GM12878 (cell line): ENCODE data around the gene TSPAN15.

Experiments
- POLR2A ChIP-seq: IDR thresholded peaks from 2 replicates; pipeline ENCODE4 v1.6.1; 2011; ENCODE audit warnings: low read depth, mild to moderate bottlenecking, low read length
- SRF ChIP-seq, 2 experiments: IDR thresholded peaks; 2 replicates each; pipeline ENCODE4 v1.6.1; 2011; ENCODE audit warnings: low read depth in 2 of 2, low read length in 2 of 2, mild to moderate bottlenecking in 1 of 2, moderate library complexity in 1 of 2

DNA sequence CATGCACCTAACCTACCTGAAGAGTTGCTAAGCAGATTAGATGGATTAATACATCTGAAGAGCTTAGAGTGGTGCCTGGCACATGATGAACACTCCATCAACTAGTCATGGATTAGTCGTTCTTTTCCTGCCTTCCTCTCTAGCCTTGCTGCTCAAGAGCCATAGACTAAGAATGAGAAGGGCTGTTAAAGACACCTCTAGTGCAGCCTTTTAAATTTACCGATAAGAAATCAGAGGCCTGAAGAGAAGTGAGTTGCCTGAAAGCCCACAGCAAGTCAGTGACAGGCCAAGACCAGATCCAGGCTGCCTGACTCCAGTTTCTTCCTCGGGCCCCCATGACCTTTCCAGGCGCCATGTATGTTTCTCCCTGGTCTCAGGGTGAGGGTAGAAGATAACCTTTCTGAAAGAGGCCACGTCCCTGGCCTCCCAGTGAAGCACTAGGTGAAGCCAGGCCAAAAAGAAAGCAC, 6.5 kb downstream of the TSPAN15 start:
- no peak for TF ChIP-seq SRF (IDR thresholded peaks at IDR 0.05; ENCODE audit: low read depth in 2 of 2, low read length in 2 of 2)
- no peak for TF ChIP-seq POLR2A
